Stomach (tissue), 4 donors: Measurements from ENCODE around the gene PARD3.

ENCODE experiments used
- EP300 ChIP-seq: sonication (generic); formaldehyde crosslinking; IDR thresholded peaks from one replicate; pipeline ENCODE4 v1.6.1; 2017; ENCODE audit warnings: antibody characterized with exemption
- POLR2A ChIP-seq, 4 donors: fragments of 450-650 bp; IDR thresholded peaks; one replicate each; pipeline ENCODE4 v1.6.1; 2016; ENCODE audit warnings: antibody characterized with exemption in 4 of 4, control low read depth in 2 of 4, mild to moderate bottlenecking in 1 of 4, moderate library complexity in 1 of 4
- POLR2AphosphoS5 ChIP-seq, 3 donors: sonication (generic); formaldehyde crosslinking; IDR thresholded peaks; one replicate each; pipeline ENCODE4 v1.6.1; 2016; ENCODE audit warnings: antibody characterized with exemption in 3 of 3
- TF ChIP-seq, protein P1 (sequence below), 7 experiments: fragments of 450-650 bp in 4 of 7; fragments of 200-600 bp in 3 of 7; sonication (generic) in 3 of 7; IDR thresholded peaks; one replicate each; pipeline ENCODE4 v1.5.1; 2016 to 2019; ENCODE audit warnings: antibody characterized with exemption in 7 of 7, control low read depth in 2 of 7, mild to moderate bottlenecking in 1 of 7

DNA sequence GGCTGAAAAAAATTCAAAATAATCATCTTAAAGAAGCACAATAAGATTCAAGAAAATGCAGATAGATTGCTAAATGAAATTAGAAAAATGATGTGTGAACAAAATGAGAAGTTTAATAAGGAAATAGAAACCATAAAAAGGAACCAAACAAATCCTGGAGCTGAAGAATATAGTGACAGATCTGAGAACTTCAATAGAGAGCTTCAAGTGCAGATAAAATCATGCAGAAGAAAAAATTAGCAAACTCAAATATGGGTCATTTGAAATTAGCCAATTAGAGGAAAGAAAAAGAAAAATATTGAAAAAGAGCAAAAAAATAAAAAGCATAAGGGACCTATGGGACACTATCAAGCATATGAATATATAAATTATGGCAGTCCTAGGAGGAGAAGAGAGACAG lies 720.1 kb downstream of the PARD3 start:
- TF ChIP-seq, protein P1, sequence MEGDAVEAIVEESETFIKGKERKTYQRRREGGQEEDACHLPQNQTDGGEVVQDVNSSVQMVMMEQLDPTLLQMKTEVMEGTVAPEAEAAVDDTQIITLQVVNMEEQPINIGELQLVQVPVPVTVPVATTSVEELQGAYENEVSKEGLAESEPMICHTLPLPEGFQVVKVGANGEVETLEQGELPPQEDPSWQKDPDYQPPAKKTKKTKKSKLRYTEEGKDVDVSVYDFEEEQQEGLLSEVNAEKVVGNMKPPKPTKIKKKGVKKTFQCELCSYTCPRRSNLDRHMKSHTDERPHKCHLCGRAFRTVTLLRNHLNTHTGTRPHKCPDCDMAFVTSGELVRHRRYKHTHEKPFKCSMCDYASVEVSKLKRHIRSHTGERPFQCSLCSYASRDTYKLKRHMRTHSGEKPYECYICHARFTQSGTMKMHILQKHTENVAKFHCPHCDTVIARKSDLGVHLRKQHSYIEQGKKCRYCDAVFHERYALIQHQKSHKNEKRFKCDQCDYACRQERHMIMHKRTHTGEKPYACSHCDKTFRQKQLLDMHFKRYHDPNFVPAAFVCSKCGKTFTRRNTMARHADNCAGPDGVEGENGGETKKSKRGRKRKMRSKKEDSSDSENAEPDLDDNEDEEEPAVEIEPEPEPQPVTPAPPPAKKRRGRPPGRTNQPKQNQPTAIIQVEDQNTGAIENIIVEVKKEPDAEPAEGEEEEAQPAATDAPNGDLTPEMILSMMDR (IDR thresholded peaks at IDR 0.05), result no peak
- no peak for TF ChIP-seq POLR2A (IDR thresholded peaks at IDR 0.05)
- TF ChIP-seq EP300, result no peak
- TF ChIP-seq POLR2AphosphoS5 (IDR thresholded peaks at IDR 0.05), result no peak
